Ascending aorta (tissue), 2 donors: Measurements from ENCODE around the gene LRRC27. TPM values are rescaled to one million over a fixed set of nuclear protein-coding genes. Genes with fewer than 3 reads are reported as not detected.

ENCODE experiments used
- DNase-seq, 2 donors: peaks; one replicate each; pipeline ENCODE4 v3.0.0-alpha.2; 2019; ENCODE audit warnings: low spot score in 2 of 2
- H3K27ac ChIP-seq, 2 donors: fragments of 200-600 bp; sonication (generic); one replicate each; pipeline ENCODE4 v1.5.1; 2016 to 2017; ENCODE audit warnings: mild to moderate bottlenecking in 1 of 2
- H3K27me3 ChIP-seq: fragments of 200-600 bp; sonication (generic); one replicate; pipeline ENCODE4 v1.5.1; 2017
- H3K36me3 ChIP-seq, 2 donors: fragments of 200-600 bp; sonication (generic); one replicate each; pipeline ENCODE4 v1.5.1; 2016
- H3K4me1 ChIP-seq, 2 donors: fragments of 200-600 bp; sonication (generic); one replicate each; pipeline ENCODE4 v1.5.1; 2016 to 2017; ENCODE audit warnings: mild to moderate bottlenecking in 1 of 2
- H3K4me3 ChIP-seq, 2 donors: fragments of 200-600 bp; sonication (generic); one replicate each; pipeline ENCODE4 v1.5.1; 2016 to 2017; ENCODE audit warnings: mild to moderate bottlenecking in 1 of 2
- H3K9me3 ChIP-seq, 2 donors: fragments of 200-600 bp; sonication (generic); one replicate each; pipeline ENCODE4 v1.5.1; 2016
- CTCF ChIP-seq, 3 experiments: fragments of 200-600 bp in 2 of 3; fragments of 450-650 bp in 1 of 3; sonication (generic) in 2 of 3; IDR thresholded peaks; one replicate each; pipeline ENCODE4 v1.5.1; 2016 to 2019; ENCODE audit warnings: antibody characterized with exemption in 3 of 3, mild to moderate bottlenecking in 1 of 3, moderate library complexity in 1 of 3
- intact Hi-C: fragments of 100-400 bp; cut with DNase I; formaldehyde crosslinking; loops from one replicate; pipeline ENCODE4 v1.15.1; 2023
- total RNA-seq: library from RNA; depleted of rRNA; stranded (reverse); fragments of >200 nt; gene quantifications from one replicate; pipeline ENCODE4 v1.1.0, GENCODE V29; 2016

LRRC27 gene
- total RNA-seq, 1 donor from 2014 or later: 2.0 TPM

- no peaks in the 10 kb centered on the region for H3K4me1 ChIP-seq
- intact Hi-C loops: no loop called here
- peaks cover 21% of the 10 kb centered on the region in 2 donors for H3K36me3 ChIP-seq
- no peak for TF ChIP-seq CTCF (IDR thresholded peaks at IDR 0.05)
- H3K9me3 ChIP-seq: peaks cover 0 to 5% of the 10 kb centered on the region in 2 donors
- H3K4me3 ChIP-seq: no peak overlapping the region
- DNase-seq: no peak
- H3K27me3 ChIP-seq: no peaks in the 10 kb centered on the region
- no peak overlapping the region for H3K27ac ChIP-seq
Measured at GRCh38 chr10:132365102-132365501, 33.1 kb downstream of the LRRC27 start.

GRCh38 chr10:132366006-132366405 lies 34.0 kb downstream of the LRRC27 start:
- H3K27me3 ChIP-seq: no peaks in the 10 kb centered on the region
- no peak overlapping the region for H3K27ac ChIP-seq
- H3K9me3 ChIP-seq: peaks cover 0 to 5% of the 10 kb centered on the region in 2 donors
- H3K4me1 ChIP-seq: no peaks in the 10 kb centered on the region
- H3K36me3 ChIP-seq: peaks cover 21% of the 10 kb centered on the region in 2 donors
- TF ChIP-seq CTCF (IDR thresholded peaks at IDR 0.05): no peak
- no peak overlapping the region for H3K4me3 ChIP-seq
- DNase-seq: no peak
- intact Hi-C loops: no loop called here

- H3K9me3 ChIP-seq: peaks cover 0 to 5% of the 10 kb centered on the region in 2 donors
- no peak overlapping the region for H3K4me3 ChIP-seq
- no peaks in the 10 kb centered on the region for H3K27me3 ChIP-seq
- no peak overlapping the region for H3K27ac ChIP-seq
- H3K4me1 ChIP-seq: no peaks in the 10 kb centered on the region
- no peak for TF ChIP-seq CTCF (IDR thresholded peaks at IDR 0.05)
- DNase-seq: no peak
- intact Hi-C loops: no loop called here
- peaks cover 21% of the 10 kb centered on the region in 2 donors for H3K36me3 ChIP-seq
Measured at GRCh38 chr10:132366499-132366898, 34.5 kb downstream of the LRRC27 start.

- H3K4me1 ChIP-seq: no peaks in the 10 kb centered on the region
- TF ChIP-seq CTCF (IDR thresholded peaks at IDR 0.05): no peak
- H3K27ac ChIP-seq: no peak overlapping the region
- intact Hi-C loops: no loop called here
- H3K27me3 ChIP-seq: no peaks in the 10 kb centered on the region
- no peak overlapping the region for H3K4me3 ChIP-seq
- peaks cover 21% of the 10 kb centered on the region in 2 donors for H3K36me3 ChIP-seq
- DNase-seq: no peak
- H3K9me3 ChIP-seq: peaks cover 0 to 5% of the 10 kb centered on the region in 2 donors
Measured at GRCh38 chr10:132368391-132368790, 36.4 kb downstream of the LRRC27 start.

- no peak overlapping the region for H3K27ac ChIP-seq
- H3K4me3 ChIP-seq: no peak overlapping the region
- intact Hi-C loops: no loop called here
- H3K4me1 ChIP-seq: no peaks in the 10 kb centered on the region
- H3K36me3 ChIP-seq: peaks cover 21% of the 10 kb centered on the region in 2 donors
- TF ChIP-seq CTCF (IDR thresholded peaks at IDR 0.05): no peak
- H3K9me3 ChIP-seq: peaks cover 0 to 5% of the 10 kb centered on the region in 2 donors
- no peaks in the 10 kb centered on the region for H3K27me3 ChIP-seq
- DNase-seq: no peak
Measured at GRCh38 chr10:132368881-132369635, 37.1 kb downstream of the LRRC27 start.
